NCI-H82 (cell line): ENCODE results near the gene CRYBB2.
"Not testable (repeated sequence)": the region's sequence is repeated elsewhere in the genome, so short reads cannot be mapped to it uniquely, and the experiment has no call there.

Experiments used
- DNase-seq: peaks from one replicate; lab custom pipeline; 2025; lab: John Stamatoyannopoulos, UW

CRYBB2 gene

GRCh38 chr22:25199731-25200520 lies 19.5 kb upstream of the CRYBB2 start, which contains the start of gene CRYBB3:
Gene CRYBB3, plus strand, starts transcription at chr22:25199858. Its CDS starts 1,539 bp downstream, at chr22:25201397.
- no peak for DNase-seq

GRCh38 chr22:25200967-25201366 lies 18.5 kb upstream of the CRYBB2 start:
- no peak for DNase-seq

GRCh38 chr22:25201557-25202273 lies 17.7 kb upstream of the CRYBB2 start:
- DNase-seq, result no peak

- DNase-seq, result peak; percentile 76
Measured at GRCh38 chr22:25202290-25202921, 17.0 kb upstream of the CRYBB2 start.

- DNase-seq, result no peak
Measured at GRCh38 chr22:25203082-25203481, 16.4 kb upstream of the CRYBB2 start.

- DNase-seq, result not testable (repeated sequence)
Measured at GRCh38 chr22:25204547-25204946, 14.9 kb upstream of the CRYBB2 start.

- DNase-seq, result no peak
Measured at GRCh38 chr22:25205847-25206246, 13.6 kb upstream of the CRYBB2 start.

GRCh38 chr22:25206998-25207397 lies 12.4 kb upstream of the CRYBB2 start:
- no peak for DNase-seq

GRCh38 chr22:25207553-25208157 lies 11.8 kb upstream of the CRYBB2 start:
- DNase-seq, result no peak

- DNase-seq, result no peak
Measured at GRCh38 chr22:25208328-25208727, 11.1 kb upstream of the CRYBB2 start.

- no peak for DNase-seq
Measured at GRCh38 chr22:25208743-25209505, 10.5 kb upstream of the CRYBB2 start.

- DNase-seq, result no peak
Measured at GRCh38 chr22:25210793-25211192, 8.6 kb upstream of the CRYBB2 start.

GRCh38 chr22:25212337-25212736 lies 7.1 kb upstream of the CRYBB2 start:
- DNase-seq, result no peak

- no peak for DNase-seq
Measured at GRCh38 chr22:25213221-25213620, 6.2 kb upstream of the CRYBB2 start.

- DNase-seq, result no peak
Measured at GRCh38 chr22:25216230-25216629, 3.2 kb upstream of the CRYBB2 start.

GRCh38 chr22:25219948-25220442 lies 556 bp downstream of the CRYBB2 start:
- DNase-seq, result no peak

- DNase-seq, result no peak
Measured at GRCh38 chr22:25221790-25222189, 2.4 kb downstream of the CRYBB2 start.

- DNase-seq, result no peak
Measured at GRCh38 chr22:25223269-25223850, 3.9 kb downstream of the CRYBB2 start.

GRCh38 chr22:25228822-25229221 lies 9.4 kb downstream of the CRYBB2 start:
- no peak for DNase-seq

- DNase-seq, result not testable (repeated sequence)
Measured at GRCh38 chr22:25230760-25231159, 11.3 kb downstream of the CRYBB2 start.

GRCh38 chr22:25232301-25232700 lies 12.9 kb downstream of the CRYBB2 start:
- no peak for DNase-seq
